CD14-positive monocyte (primary cell): ENCODE results near the gene RPE. TPM values are rescaled to one million over a fixed set of nuclear protein-coding genes. Genes with fewer than 3 reads are reported as not detected.

Experiments
- DNase-seq, 3 donors: peaks; one replicate each; pipeline ENCODE4 v3.0.0-alpha.2; 2011 to 2022
- H2AFZ ChIP-seq: 2 replicates; pipeline ENCODE4 v1.6.0; 2012; ENCODE audit warnings: mild to moderate bottlenecking, low read depth, low read length, inconsistent platforms; ENCODE audit not compliant: insufficient read depth, poor library complexity, severe bottlenecking
- H3K27ac ChIP-seq, 2 donors: 1 replicate in 1 of 2; 2 replicates in 1 of 2; pipeline ENCODE4 v1.5.1; 2012 to 2013; ENCODE audit warnings: low read length in 2 of 2, control low read depth in 1 of 2, inconsistent platforms in 1 of 2, low read depth in 1 of 2, mild to moderate bottlenecking in 1 of 2
- H3K27me3 ChIP-seq, 2 donors: one replicate each; pipeline versions ENCODE4 v1.6.0 to v1.6.1; 2011 to 2013; ENCODE audit warnings: low read length in 2 of 2; ENCODE audit not compliant: control insufficient read depth in 2 of 2, insufficient read depth in 2 of 2
- H3K36me3 ChIP-seq, 2 donors: replicated peaks in 1 of 2; 1 replicate in 1 of 2; 2 replicates in 1 of 2; pipeline versions ENCODE4 v1.5.1 to v1.6.1; 2012 to 2013; ENCODE audit warnings: low read length in 2 of 2, control low read depth in 1 of 2, inconsistent platforms in 1 of 2, mild to moderate bottlenecking in 1 of 2; ENCODE audit not compliant: insufficient read depth in 2 of 2, control insufficient read depth in 1 of 2
- H3K4me1 ChIP-seq, 2 donors: 1 replicate in 1 of 2; 2 replicates in 1 of 2; pipeline versions ENCODE4 v1.5.1 to v1.6.1; 2012 to 2013; ENCODE audit warnings: low read length in 2 of 2, control low read depth in 1 of 2, inconsistent platforms in 1 of 2, mild to moderate bottlenecking in 1 of 2, moderate library complexity in 1 of 2; ENCODE audit not compliant: insufficient read depth in 2 of 2, control insufficient read depth in 1 of 2
- H3K4me2 ChIP-seq: replicated peaks from 2 replicates; pipeline ENCODE3; 2012; ENCODE audit warnings: low read length, moderate library complexity, mild to moderate bottlenecking; ENCODE audit not compliant: poor library complexity, severe bottlenecking; ENCODE audit errors: extremely low read depth
- H3K4me3 ChIP-seq, 3 experiments: fragments of 200-600 bp in 1 of 3; sonication (generic) in 1 of 3; replicated peaks in 1 of 3; 1 replicate in 2 of 3; 2 replicates in 1 of 3; pipeline ENCODE4 v1.5.1; 2011 to 2013; ENCODE audit warnings: low read length in 3 of 3, mild to moderate bottlenecking in 3 of 3, control low read depth in 2 of 3, low read depth in 2 of 3, inconsistent platforms in 1 of 3, moderate library complexity in 1 of 3
- H3K79me2 ChIP-seq: 2 replicates; pipeline ENCODE4 v1.6.0; 2012; ENCODE audit warnings: mild to moderate bottlenecking, control low read depth, inconsistent platforms, low read length, moderate library complexity; ENCODE audit not compliant: insufficient read depth
- H3K9ac ChIP-seq: 2 replicates; pipeline ENCODE4 v1.6.0; 2017; ENCODE audit warnings: low read length, mild to moderate bottlenecking; ENCODE audit not compliant: insufficient read depth, poor library complexity, severe bottlenecking
- H3K9me3 ChIP-seq, 2 donors: replicated peaks in 1 of 2; 1 replicate in 1 of 2; 2 replicates in 1 of 2; pipeline versions ENCODE4 v1.5.1 to v1.6.1; 2012 to 2013; ENCODE audit warnings: low read length in 2 of 2, control low read depth in 1 of 2; ENCODE audit not compliant: control insufficient read depth in 1 of 2, insufficient read depth in 1 of 2
- H4K20me1 ChIP-seq: 2 replicates; pipeline ENCODE4 v1.6.0; 2012; ENCODE audit warnings: mild to moderate bottlenecking, low read length, control low read depth, moderate library complexity; ENCODE audit not compliant: insufficient read depth
- H3K27ac Mint-ChIP-seq, 7 donors: one replicate each; pipeline ENCODE4 v1.8.0; 2020; ENCODE audit warnings: mild to moderate bottlenecking in 7 of 7, mixed read lengths in 7 of 7, moderate library complexity in 6 of 7, inconsistent platforms in 2 of 7
- H3K27me3 Mint-ChIP-seq, 3 donors: one replicate each; pipeline ENCODE4 v1.8.0; 2021 to 2022; ENCODE audit warnings: low read depth in 3 of 3, mild to moderate bottlenecking in 3 of 3, mixed read lengths in 3 of 3, moderate library complexity in 3 of 3, inconsistent platforms in 1 of 3
- H3K36me3 Mint-ChIP-seq, 2 donors: one replicate each; pipeline ENCODE4 v1.8.0; 2020; ENCODE audit warnings: mixed read lengths in 2 of 2, inconsistent platforms in 1 of 2, mild to moderate bottlenecking in 1 of 2
- H3K4me1 Mint-ChIP-seq: one replicate; pipeline ENCODE4 v1.8.0; 2020; ENCODE audit warnings: mild to moderate bottlenecking, mixed read lengths
- H3K4me3 Mint-ChIP-seq, 2 donors: one replicate each; pipeline ENCODE4 v1.8.0; 2020; ENCODE audit warnings: mild to moderate bottlenecking in 2 of 2, mixed read lengths in 2 of 2, moderate library complexity in 1 of 2
- H3K9me3 Mint-ChIP-seq, 7 donors: one replicate each; pipeline ENCODE4 v1.8.0; 2020 to 2022; ENCODE audit warnings: mixed read lengths in 7 of 7, mild to moderate bottlenecking in 6 of 7, moderate library complexity in 6 of 7, inconsistent platforms in 2 of 7
- CTCF ChIP-seq: fragments of 200-600 bp; IDR thresholded peaks from one replicate; pipeline ENCODE4 v1.8.0; 2022; ENCODE audit warnings: antibody characterized with exemption, mild to moderate bottlenecking
- WGBS: methylation state at CpG from one replicate; pipeline ENCODE4 v1.1.5; 2013; ENCODE audit warnings: missing lambda C conversion rate; ENCODE audit not compliant: insufficient coverage; 5-methylcytosine and 5-hydroxymethylcytosine counted together
- intact Hi-C, 2 donors: fragments of 100-400 bp; cut with micrococcal nuclease; formaldehyde crosslinking; loops; one replicate each; pipeline versions ENCODE4 v1.15.0 to v1.15.1; 2023
- polyA plus RNA-seq, 3 donors: library from polyadenylated mRNA; depleted of rRNA in 1 of 3; unstranded in 2 of 3; stranded (reverse) in 1 of 3; fragments of 300-500 nt in 2 of 3; fragments of >200 nt in 1 of 3; fragmentation: Illumina TruSeq in 2 of 3; gene quantifications; 1 replicate in 2 of 3; 2 replicates in 1 of 3; pipeline ENCODE4 v1.2.3, GENCODE V29; 2012 to 2021

The RPE gene
- polyA plus RNA-seq, 3 donors: 32.3 to 38.1 (median 33.8) TPM

GRCh38 chr2:209974576-209974975 is 27.9 kb upstream of the RPE start:
- H3K4me2 ChIP-seq: no peak overlapping the region
- Mint-ChIP-seq H3K9me3 (no peaks in the 10 kb centered on the region), H3K27me3 (peaks cover 3 to 6% (median 5%) of the 10 kb centered on the region in 3 donors), H3K4me1 (no peaks in the 10 kb centered on the region), H3K27ac (no peak overlapping the region), H3K4me3 (no peak overlapping the region), H3K36me3 (no peaks in the 10 kb centered on the region)
- no peaks in the 10 kb centered on the region for H3K36me3 ChIP-seq
- no peaks in the 10 kb centered on the region for H3K4me1 ChIP-seq
- H3K9ac ChIP-seq: no peak overlapping the region
- H4K20me1 ChIP-seq: no peaks in the 10 kb centered on the region
- H2AFZ ChIP-seq: no peak overlapping the region
- no peak for DNase-seq
- no peaks in the 10 kb centered on the region for H3K27me3 ChIP-seq
- intact Hi-C loops: no loop called here
- H3K4me3 ChIP-seq: no peak overlapping the region
- TF ChIP-seq CTCF: no peak
- H3K27ac ChIP-seq: no peak overlapping the region
- H3K9me3 ChIP-seq: no peaks in the 10 kb centered on the region
- WGBS: 83% methylated on average over 1 of the region's 1 CpG
- H3K79me2 ChIP-seq: no peaks in the 10 kb centered on the region

DNA sequence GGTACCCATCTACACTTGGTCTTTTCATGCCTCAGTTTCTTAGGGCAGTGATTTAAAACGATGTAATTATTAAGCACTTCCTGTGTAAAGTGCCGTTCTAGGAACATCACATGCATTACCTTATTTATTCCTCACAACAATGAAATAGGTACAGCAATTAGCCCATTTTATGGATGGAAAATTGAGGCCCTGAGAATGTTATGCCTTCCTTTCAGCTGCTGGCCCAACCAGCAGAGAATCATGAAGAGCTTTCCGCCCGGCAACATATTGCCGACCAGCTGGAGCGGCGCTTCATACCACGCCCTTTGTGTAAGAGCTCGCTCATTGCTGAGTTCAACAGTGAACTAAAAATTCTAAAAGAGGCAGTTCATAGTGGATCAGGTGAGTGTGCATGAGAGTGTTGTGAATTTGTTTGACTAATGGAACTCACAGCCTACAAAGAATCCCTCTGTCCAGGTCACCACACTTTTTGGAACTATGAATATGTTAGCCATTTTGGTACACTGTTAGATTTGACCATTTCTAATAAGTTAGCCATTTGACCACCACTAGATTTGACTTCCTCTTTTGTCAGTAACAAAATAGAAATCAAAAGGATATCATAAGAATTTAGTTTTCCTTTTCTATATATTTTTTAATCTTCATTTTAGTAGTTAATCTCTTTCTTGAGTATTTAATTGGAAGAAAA is 25.6 kb upstream of the RPE start:
- no peaks in the 10 kb centered on the region for H3K9me3 Mint-ChIP-seq
- no peak for TF ChIP-seq CTCF
- H3K79me2 ChIP-seq: no peaks in the 10 kb centered on the region
- H3K9ac ChIP-seq: no peak overlapping the region
- no peaks in the 10 kb centered on the region for H3K4me1 Mint-ChIP-seq
- no peak overlapping the region for H3K4me2 ChIP-seq
- peaks cover 2 to 6% (median 3%) of the 10 kb centered on the region in 3 donors for H3K27me3 Mint-ChIP-seq
- 98% methylated on average over 6 of the region's 9 CpGs for WGBS
- no peak overlapping the region for H3K4me3 ChIP-seq
- no peak for DNase-seq
- no peaks in the 10 kb centered on the region for H3K9me3 ChIP-seq
- no peaks in the 10 kb centered on the region for H4K20me1 ChIP-seq
- H3K36me3 Mint-ChIP-seq: no peaks in the 10 kb centered on the region
- no peaks in the 10 kb centered on the region for H3K4me1 ChIP-seq
- H2AFZ ChIP-seq: no peak overlapping the region
- H3K36me3 ChIP-seq: no peaks in the 10 kb centered on the region
- no peaks in the 10 kb centered on the region for H3K27me3 ChIP-seq
- no peak overlapping the region for H3K27ac ChIP-seq
- H3K27ac Mint-ChIP-seq: no peak overlapping the region
- no peak overlapping the region for H3K4me3 Mint-ChIP-seq
- intact Hi-C loops: loop anchor here (2.0 to 5.0 kb wide), 2 partner anchors 220 kb away; no protein-coding TSS in a partner anchor
